Stimulated activated CD8-positive, alpha-beta memory T cell treated with anti-CD3 and anti-CD28 coated beads, Interleukin-4, amount 100 ng/mL, for 48 hours (primary cell): Measurements from ENCODE around the gene PLVAP.

Experiments used
- DNase-seq: peaks from one replicate; pipeline ENCODE4 v3.0.0-alpha.2; 2020

The PLVAP gene

GRCh38 chr19:17320435-17320834, 56.7 kb downstream of the PLVAP start:
- no peak for DNase-seq

DNA sequence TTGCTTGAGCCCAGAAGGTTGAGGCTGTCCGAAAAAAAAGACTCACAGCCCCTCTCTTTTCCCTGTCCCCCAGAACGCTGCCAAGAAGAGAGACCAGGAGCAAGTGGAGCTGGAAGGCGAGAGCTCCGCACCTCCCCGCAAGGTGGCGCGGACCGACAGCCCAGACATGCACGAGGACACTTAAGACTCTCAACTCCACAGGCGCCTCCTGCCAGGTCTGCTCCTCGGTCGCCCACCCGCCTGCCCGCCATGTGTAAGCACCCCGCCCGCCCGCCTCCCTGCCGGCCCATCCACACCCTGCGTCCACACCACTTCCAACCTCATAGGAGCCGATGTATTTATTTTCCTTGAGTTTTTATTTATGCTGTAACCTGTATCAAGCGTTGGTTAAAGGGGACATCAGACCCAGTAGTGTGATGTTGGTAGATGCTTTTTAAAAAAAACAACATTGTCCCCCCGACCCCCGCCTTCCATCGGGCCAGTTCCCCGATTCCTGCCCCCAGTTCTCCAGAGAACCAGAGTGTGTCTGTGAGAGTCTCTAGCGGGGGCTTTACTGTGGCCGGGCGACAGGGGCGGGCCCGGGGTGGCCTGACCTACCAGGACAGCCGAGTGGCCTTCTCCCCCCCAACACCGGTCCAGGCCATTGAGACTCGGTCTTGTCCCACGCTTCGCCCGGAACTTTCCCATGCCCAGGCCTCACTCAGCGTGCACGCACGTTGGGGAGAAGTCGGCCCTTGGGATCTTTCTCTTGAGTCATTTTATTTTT, 57.5 kb downstream of the PLVAP start:
- DNase-seq: no peak

DNA sequence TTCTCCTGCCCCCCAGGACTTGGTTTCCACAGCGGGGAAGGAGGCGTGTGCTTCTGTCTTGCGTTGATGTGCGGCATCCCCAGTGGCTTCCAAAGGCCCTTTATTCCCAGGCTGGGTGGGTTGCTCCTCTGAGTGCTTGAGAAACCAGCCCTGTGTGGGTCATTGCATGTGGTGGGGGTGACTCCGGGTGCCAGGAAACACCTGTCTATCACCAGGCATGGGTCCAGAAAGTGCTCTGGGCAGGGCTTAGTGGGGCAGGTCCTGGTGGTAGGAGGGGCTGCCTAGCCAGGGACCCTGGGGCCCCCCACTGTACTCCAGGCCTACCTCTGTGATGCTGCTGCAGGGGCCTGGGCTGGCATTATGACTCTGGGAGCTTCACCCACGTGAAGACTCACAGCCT, 58.2 kb downstream of the PLVAP start:
- DNase-seq: no peak

- no peak for DNase-seq
Measured at GRCh38 chr19:17314007-17314593, 63.0 kb downstream of the PLVAP start.

GRCh38 chr19:17312189-17313113, 64.7 kb downstream of the PLVAP start:
- no peak for DNase-seq

- DNase-seq: no peak
Measured at GRCh38 chr19:17311455-17312188, 65.5 kb downstream of the PLVAP start.

GRCh38 chr19:17309965-17310461, 67.1 kb downstream of the PLVAP start:
- DNase-seq: peak; percentile 41

- DNase-seq: peak; percentile 99
Measured at GRCh38 chr19:17309198-17309964, 67.8 kb downstream of the PLVAP start, which contains the start of gene DDA1. TSS of gene DDA1 (plus strand) at chr19:17309563. CDS start at chr19:17309655, 92 bp downstream.

DNA sequence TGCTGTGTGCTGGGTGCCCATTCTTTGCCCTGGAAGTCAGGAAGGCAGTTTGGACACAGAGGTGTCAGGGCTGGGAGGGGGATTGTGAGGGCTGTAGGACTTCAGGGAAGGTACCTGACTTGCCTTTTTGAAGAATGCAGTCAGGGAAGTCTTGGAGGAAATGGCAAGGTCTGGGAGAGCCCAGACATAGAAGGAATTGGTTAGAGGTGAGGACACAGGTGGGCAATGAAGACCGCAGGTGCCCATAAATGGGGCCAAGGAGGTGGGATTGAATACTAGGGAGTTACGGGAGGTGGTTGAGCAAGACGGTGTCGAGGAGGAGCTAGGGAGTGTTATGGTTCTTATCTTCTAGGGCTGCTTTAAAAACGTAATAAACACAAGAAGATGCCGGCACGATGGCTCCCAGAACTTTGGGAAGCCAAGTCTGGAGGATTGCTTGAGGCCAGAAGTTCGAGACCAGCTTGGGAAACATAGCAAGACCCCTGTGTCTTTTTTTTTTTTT, 69.2 kb downstream of the PLVAP start:
- no peak for DNase-seq

DNA sequence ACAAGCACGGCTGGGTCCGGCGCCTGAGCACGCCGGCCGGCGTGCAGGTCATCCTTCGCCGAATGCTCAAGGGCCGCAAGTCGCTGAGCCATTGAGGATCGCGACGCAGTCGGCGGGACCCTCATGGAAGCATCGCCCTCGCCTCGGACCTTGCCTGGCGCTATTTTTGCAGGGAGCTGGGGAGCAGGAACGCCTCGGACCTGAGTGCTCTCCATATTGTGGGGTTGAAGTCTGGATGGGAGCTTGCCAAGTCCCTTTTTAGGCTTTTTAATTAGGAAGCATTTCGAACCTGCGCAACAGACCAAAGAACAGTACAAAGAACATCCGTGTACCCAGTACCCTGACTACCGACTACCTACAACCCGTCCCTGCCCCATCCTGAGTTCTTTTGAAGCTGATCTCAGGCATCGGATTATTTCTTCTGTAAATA, 70.8 kb downstream of the PLVAP start:
- no peak for DNase-seq

- peak; percentile 96 for DNase-seq
Measured at GRCh38 chr19:17305517-17306284, 71.4 kb downstream of the PLVAP start, which contains the start of gene MRPL34. TSS of gene MRPL34 (plus strand) at chr19:17305872. CDS start at chr19:17305893, 21 bp downstream.

DNA sequence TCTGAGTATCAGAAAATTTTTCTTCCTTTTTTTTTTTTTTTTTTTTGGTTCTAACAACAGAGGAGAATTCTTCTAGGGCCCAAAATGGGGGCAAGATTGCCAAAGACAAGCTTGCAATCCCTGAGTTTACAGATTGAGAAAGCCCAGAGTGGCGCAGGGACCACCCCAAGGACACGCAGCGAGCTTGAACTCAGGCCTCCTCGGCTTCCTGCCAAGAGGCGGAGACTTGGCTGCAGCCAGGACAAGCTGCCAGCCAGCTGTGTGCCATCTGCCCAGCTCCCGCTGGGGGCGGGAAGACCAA, 72.0 kb downstream of the PLVAP start:
- DNase-seq: no peak

- no peak for DNase-seq
Measured at GRCh38 chr19:17304386-17305215, 72.5 kb downstream of the PLVAP start.

DNA sequence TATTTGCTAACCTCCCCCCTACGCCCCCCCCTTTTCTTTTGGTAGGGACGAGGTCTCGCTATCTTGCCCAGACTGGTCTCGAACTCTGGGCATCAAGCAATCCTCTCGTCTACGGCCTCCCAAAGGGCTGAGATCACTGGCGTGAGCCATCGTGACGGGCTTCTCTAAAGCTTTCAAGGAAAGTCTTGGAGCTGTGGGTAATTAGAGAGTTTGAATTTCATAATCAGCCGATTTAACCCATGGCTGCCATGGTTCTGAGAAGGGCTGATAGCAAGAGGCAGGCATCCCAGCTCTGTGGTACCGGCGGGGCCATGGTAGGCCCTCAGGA, 73.2 kb downstream of the PLVAP start:
- DNase-seq: no peak

DNA sequence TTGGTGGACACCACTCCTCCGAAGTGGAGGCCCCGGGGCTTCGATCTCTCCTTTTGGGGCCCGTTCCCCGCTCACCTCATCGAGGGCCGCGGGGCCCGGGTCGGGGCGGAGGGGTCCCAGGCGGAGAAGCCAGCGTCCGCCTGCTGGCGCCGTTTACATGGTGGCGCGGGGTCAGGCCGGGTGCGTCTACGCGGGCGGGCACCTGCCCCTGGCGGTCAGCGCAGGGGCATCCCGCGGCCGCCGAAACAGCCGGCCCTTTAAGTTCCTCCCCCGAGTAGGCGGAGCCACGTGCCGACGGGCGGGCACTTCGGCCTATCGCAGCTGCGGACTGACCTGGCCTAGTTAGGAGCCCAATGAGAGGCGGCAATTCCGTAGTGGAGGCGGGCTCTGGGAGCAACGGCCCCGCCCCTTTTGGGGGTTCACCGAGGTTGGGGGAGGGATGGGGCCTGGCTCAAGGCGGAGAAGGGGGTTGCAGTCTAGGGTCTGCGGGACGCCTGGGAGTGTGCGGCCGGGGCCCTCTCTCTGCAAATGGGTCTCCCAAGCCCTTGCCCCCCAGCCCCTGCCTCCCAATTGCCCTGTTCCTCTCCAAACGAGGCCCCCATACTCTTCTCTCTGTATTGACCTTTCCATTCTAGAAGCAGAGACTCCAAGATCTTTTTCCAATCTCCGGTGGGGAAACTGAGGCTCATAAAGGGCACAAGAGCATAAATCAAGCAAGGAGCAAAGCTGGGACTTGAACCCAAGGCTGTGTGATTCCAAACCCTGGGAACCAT, 73.8 kb downstream of the PLVAP start, which contains the start of gene ABHD8:
TSS of gene ABHD8 (minus strand) at position 259 of the 773 bp plus-strand sequence. CDS start 1,809 bp downstream, outside the sequence.
- DNase-seq: peak; percentile 97

DNA sequence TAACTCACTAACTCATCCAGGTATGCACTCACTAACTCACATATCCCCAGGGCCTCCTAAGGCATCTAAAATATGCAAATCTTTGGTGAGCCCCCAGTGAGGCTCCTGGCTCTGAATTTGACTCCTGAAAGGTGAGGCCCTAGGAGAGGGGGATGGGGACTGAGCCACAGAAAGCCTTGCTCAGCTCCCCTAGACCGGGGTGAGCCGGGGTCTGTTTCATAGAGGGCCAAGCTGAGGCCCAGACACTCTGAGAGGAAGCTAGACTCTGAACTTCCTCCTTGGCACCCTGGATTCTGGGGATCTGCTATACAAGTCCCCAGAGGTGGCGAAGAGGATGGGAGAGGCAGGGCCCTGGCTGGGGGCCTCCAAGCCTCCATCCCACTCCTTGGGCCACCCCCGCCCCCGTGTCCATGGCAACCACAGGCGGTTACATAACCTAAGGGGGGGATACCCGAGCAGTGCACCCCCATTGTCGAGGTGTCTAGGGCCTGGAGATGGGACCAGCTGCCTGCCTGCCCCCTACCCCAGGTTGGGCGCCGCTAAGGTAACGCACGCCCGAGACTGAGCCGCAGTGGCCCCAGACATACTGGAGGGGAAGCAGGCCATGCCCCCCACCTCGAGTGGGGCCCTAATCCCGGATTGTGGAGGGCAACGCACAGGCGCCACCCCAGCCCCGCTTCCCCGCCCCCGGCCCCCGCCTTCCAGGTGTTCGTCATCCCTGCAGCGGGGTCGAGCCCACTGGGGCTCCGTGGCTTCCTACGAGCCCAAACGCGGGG, 74.6 kb downstream of the PLVAP start:
- DNase-seq: no peak
